ENCODE data around the gene SLIT3.
"Not testable (repeated sequence)": the region's sequence is repeated elsewhere in the genome, so short reads cannot be mapped to it uniquely, and the experiment has no call there.

SLIT3 gene

GRCh38 chr5:169218176-169218575, 82.8 kb downstream of the SLIT3 start:
- H2AFZ ChIP-seq (ENCODE audit: low read depth), result peak overlapping the region; percentile 8; the same call in 1 of the 2 replicates

GRCh38 chr5:169216866-169217265, 84.1 kb downstream of the SLIT3 start:
- Histone ChIP-seq H3K4me2 (no peak overlapping the region), H3K9ac (no peak overlapping the region), H2AFZ (ENCODE audit: low read depth) (no peak overlapping the region), H3K4me3 (IDR thresholded peaks at IDR 0.05; ENCODE audit: insufficient read depth, low read depth, low read length) (no peak overlapping the region), H3K79me2 (ENCODE audit: insufficient read depth, low read depth) (no peaks in the 10 kb centered on the region), H3K27ac (no peak overlapping the region), H4K20me1 (ENCODE audit: insufficient read depth) (no peaks in the 10 kb centered on the region), H3K27me3 (ENCODE audit: insufficient read depth, low read depth) (no peaks in the 10 kb centered on the region), H3K4me1 (ENCODE audit: low read depth, poor library complexity, severe bottlenecking) (peaks cover 27% of the 10 kb centered on the region), H3K36me3 (ENCODE audit: insufficient read depth) (no peaks in the 10 kb centered on the region)
- TF ChIP-seq CTCF (conservative IDR thresholded peaks at IDR 0.05; ENCODE audit: low read depth, low read length), result no peak

More at GRCh38 chr5:169218176-169218575, 82.8 kb downstream of the SLIT3 start:
- Histone ChIP-seq H3K79me2 (ENCODE audit: insufficient read depth, low read depth) (no peaks in the 10 kb centered on the region), H3K4me1 (ENCODE audit: low read depth, poor library complexity, severe bottlenecking) (peaks cover 27% of the 10 kb centered on the region), H4K20me1 (ENCODE audit: insufficient read depth) (no peaks in the 10 kb centered on the region), H3K4me2 (peak overlapping the region; percentile 16; the same call in 1 of the 2 replicates), H3K9ac (no peak overlapping the region), H3K4me3 (IDR thresholded peaks at IDR 0.05; ENCODE audit: insufficient read depth, low read depth, low read length) (no peak overlapping the region), H3K27ac (peak overlapping the region; percentile 79), H3K36me3 (ENCODE audit: insufficient read depth) (no peaks in the 10 kb centered on the region), H3K27me3 (ENCODE audit: insufficient read depth, low read depth) (no peaks in the 10 kb centered on the region)
- no peak for TF ChIP-seq CTCF (conservative IDR thresholded peaks at IDR 0.05; ENCODE audit: low read depth, low read length)

- Histone ChIP-seq H3K27ac (no peak overlapping the region), H3K4me1 (ENCODE audit: low read depth, poor library complexity, severe bottlenecking) (peaks cover 16% of the 10 kb centered on the region)
- TF ChIP-seq CTCF (conservative IDR thresholded peaks at IDR 0.05; ENCODE audit: low read depth, low read length), result no peak
These were observed 87.5 kb downstream of the SLIT3 start for GRCh38 chr5:169213479-169213878.

GRCh38 chr5:169211761-169212160, 89.2 kb downstream of the SLIT3 start:
- H3K9ac ChIP-seq; H3K27me3 ChIP-seq (ENCODE audit: insufficient read depth, low read depth); H3K4me1 ChIP-seq (ENCODE audit: low read depth, poor library complexity, severe bottlenecking); H3K36me3 ChIP-seq (ENCODE audit: insufficient read depth); H3K79me2 ChIP-seq (ENCODE audit: insufficient read depth, low read depth); H3K27ac ChIP-seq; H2AFZ ChIP-seq (ENCODE audit: low read depth); H4K20me1 ChIP-seq (ENCODE audit: insufficient read depth); H3K4me2 ChIP-seq; H3K4me3 ChIP-seq (IDR thresholded peaks at IDR 0.05; ENCODE audit: insufficient read depth, low read depth, low read length): not testable (repeated sequence)

More at GRCh38 chr5:169213479-169213878, 87.5 kb downstream of the SLIT3 start:
- Histone ChIP-seq H4K20me1 (ENCODE audit: insufficient read depth) (no peaks in the 10 kb centered on the region), H3K79me2 (ENCODE audit: insufficient read depth, low read depth) (no peaks in the 10 kb centered on the region), H3K4me2 (no peak overlapping the region), H3K36me3 (ENCODE audit: insufficient read depth) (no peaks in the 10 kb centered on the region), H3K4me3 (IDR thresholded peaks at IDR 0.05; ENCODE audit: insufficient read depth, low read depth, low read length) (no peak overlapping the region), H2AFZ (ENCODE audit: low read depth) (no peak overlapping the region), H3K27me3 (ENCODE audit: insufficient read depth, low read depth) (no peaks in the 10 kb centered on the region), H3K9ac (no peak overlapping the region)

- no peak overlapping the region for H3K9ac ChIP-seq
- H3K4me1 ChIP-seq (ENCODE audit: low read depth, poor library complexity, severe bottlenecking), result no peaks in the 10 kb centered on the region
- H3K27ac ChIP-seq, result no peak overlapping the region
- TF ChIP-seq CTCF (conservative IDR thresholded peaks at IDR 0.05; ENCODE audit: low read depth, low read length), result no peak
- H3K79me2 ChIP-seq (ENCODE audit: insufficient read depth, low read depth), result no peaks in the 10 kb centered on the region
- no peaks in the 10 kb centered on the region for H4K20me1 ChIP-seq (ENCODE audit: insufficient read depth)
- H3K27me3 ChIP-seq (ENCODE audit: insufficient read depth, low read depth), result no peaks in the 10 kb centered on the region
- H3K4me2 ChIP-seq, result no peak overlapping the region
- no peak overlapping the region for H2AFZ ChIP-seq (ENCODE audit: low read depth)
- H3K4me3 ChIP-seq (IDR thresholded peaks at IDR 0.05; ENCODE audit: insufficient read depth, low read depth, low read length), result no peak overlapping the region
- no peaks in the 10 kb centered on the region for H3K36me3 ChIP-seq (ENCODE audit: insufficient read depth)
These were observed 96.0 kb downstream of the SLIT3 start for GRCh38 chr5:169204788-169205400.
